Bladder microvascular endothelial cell (primary cell): ENCODE data around the gene ZNF610. TPM values are rescaled to one million over a fixed set of nuclear protein-coding genes. Genes with fewer than 3 reads are reported as not detected.

Experiments
- total RNA-seq: library from RNA; depleted of rRNA; stranded (reverse); fragments of >200 nt; gene quantifications from 2 replicates; pipeline ENCODE4 v1.2.3, GENCODE V29; 2014

ZNF610 gene
- total RNA-seq: 1.3 and 3.2 TPM in 2 replicates

DNA sequence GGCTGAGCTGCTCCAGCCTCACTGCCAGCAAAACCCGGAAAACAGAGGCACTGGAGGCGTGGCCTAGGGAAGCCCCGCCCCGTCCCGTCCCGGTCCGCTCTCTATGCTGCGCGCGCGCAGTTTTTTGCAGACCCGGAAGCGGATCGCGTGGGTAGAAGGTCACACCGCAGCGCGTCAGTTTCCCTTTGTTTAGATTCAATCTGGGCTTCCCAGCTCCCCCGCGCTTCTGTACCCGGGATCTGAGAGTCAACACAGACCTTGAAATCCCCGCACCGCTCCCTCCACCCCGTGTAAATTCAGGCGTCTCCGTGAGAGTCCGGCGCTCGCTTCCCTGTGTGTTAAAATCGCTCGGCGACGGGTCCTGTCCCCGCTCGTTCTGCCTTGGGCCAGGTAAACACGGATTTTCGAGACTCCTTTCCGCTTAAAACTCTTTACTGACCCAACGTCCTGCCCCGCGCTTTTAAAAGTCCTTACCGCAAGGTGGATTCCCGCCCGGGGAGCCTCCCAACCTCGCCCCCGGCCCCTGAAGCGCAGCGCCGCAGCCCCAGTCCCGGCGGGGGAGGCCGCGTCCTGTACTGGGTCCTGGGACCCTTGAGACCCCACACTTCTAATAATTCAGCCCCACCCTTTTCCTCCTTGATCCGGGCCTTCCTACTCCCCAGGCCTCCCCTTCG is at the start of gene ZNF610:
Gene ZNF610, plus strand, starts transcription at position 127 of the 674 bp plus-strand sequence. CDS start 12,930 bp downstream, outside the sequence.

DNA sequence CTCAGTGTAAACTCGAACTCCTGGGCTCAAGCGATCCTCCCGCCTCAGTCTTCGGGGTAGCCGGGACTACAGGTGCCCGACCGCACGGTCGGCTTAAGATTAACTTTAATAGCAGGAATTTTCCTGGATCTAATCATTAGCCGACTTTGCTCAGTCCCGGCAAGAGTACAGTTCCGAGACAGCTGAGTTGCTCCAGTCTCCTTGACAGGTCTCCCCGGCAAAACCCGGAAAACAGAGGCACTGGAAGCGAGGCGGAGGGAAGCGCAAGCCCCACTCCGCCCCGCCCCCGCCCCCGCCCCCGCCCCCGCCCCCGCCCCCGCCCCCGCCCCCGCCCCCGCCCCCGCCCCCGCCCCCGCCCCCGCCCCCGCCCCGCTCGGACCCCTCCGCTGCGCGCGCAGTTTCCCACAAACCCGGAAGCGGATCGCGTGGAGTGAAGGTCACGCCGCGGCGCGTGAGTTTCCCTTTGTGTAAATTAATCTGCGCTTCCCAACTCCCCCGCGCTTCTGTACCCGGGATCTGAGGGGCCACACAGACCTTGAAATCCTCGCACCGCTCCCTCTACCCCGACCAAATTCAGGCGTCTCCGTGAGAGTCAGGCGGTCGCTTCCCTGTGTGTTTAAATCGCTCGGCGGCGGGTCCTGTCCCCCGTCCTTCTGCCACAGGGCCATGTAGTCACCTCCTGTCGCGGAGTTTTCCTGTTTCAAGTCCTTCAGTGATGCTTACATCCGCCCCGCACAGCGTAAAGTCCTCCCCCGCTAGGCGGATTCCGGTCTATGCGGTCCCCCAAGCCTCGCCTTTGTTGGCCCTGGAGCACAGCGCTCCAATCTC is 39.1 kb upstream of the ZNF610 start, which contains the start of gene ZNF480:
Gene ZNF480, plus strand, starts transcription at position 397 of the 828 bp plus-strand sequence. CDS start 3,244 bp downstream, outside the sequence.

DNA sequence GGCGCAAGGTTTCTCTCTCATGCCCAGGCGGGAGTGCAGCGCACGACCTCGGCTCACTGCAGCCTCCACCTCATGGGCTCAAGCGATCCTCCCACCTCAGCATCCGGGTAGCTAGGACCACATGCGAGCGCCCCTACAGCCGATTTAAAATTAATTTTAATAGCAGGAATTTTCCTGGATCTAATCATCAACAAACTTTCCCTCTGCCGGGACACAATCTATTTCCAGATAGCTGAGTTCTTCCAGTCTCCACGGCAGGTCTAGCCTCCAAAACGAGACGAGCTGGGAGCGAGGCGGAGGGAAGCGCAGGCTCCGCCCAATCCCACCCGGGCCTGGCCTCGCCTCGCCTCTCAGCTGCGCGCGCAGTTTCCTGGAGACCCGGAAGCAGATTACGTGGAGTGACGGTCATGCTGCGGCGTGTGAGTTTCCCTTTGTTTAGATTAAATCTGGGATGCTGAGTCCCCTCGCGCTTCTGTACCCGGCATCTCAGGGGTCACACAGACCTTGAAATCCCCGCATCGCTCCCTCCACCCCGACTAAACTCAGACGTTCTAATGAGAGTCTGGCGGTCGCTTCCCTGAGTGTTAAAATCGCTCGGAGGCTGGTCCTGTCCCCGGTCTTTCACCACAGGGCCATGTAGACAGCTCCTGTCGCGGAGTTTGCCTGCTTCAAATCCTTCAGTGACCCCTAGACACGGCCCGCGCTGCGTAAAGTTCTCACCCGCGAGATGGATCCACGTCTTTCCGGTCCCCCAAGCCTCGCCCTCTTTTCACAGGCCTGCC is 33.7 kb downstream of the ZNF610 start, which contains the start of gene ZNF880:
Gene ZNF880, plus strand, starts transcription at position 365 of the 782 bp plus-strand sequence. Its CDS starts 43 bp downstream, at position 408.

DNA sequence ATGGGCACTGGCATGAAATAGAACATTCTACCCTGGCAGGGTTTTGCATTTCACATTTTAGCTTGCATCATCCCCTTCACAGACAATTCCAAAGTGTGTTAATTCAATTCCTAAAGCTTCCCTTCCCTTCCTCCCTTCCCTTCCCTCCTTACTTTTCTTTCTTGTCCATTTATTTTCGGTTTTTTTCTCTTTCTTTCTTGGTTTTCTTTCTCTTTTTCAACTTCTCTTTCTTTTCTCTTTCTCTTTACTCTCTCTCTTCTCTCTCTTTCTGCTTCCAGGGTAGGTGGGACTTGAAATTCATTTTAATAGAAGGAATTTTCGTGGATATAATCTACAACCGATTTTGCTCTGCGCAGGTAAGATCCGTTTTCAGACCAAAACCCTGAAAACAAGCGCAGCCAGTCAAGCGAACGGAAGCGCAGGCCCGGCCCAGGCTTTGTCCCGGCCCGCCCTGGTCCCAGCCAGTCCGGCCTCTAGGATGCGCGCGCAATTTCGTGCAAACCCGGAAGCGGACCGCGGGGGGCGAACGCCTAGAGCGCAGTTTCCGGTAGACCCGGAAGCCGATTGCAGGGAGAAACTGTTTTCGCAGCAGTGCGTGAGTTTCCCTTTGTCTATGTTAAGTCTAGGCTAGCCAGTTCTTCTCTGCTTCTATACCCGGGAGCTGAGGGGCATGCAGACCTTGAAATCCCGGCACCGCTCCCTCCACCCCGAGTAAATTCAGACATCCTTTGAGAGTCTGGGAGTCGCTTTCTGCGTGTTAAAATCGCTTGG is 61.5 kb downstream of the ZNF610 start, which contains the start of gene ZNF528:
Gene ZNF528, plus strand, starts transcription at position 540 of the 771 bp plus-strand sequence. CDS start 4,165 bp downstream, outside the sequence.

Other genes starting within 250 kb of the ZNF610 start
- 9.4 and 20.1 TPM in 2 replicates for gene ZNF841, start 240.5 kb upstream of the ZNF610 start, total RNA-seq
- 4.7 and 13.0 TPM in 2 replicates for gene ZNF616, start 196.3 kb upstream of the ZNF610 start, total RNA-seq
- 5.3 and 11.7 TPM in 2 replicates for gene ZNF836, start 164.6 kb upstream of the ZNF610 start, total RNA-seq
- 79.8 and 217 TPM in 2 replicates for gene PPP2R1A, start 146.2 kb upstream of the ZNF610 start, total RNA-seq
- 4.9 and 16.7 TPM in 2 replicates for gene ZNF766, start 66.7 kb upstream of the ZNF610 start, total RNA-seq
- gene ZNF480, start 39.1 kb upstream of the ZNF610 start, total RNA-seq: 4.9 and 6.7 TPM in 2 replicates
- 10.5 and 14.8 TPM in 2 replicates for gene ZNF880, start 33.7 kb downstream of the ZNF610 start, total RNA-seq
- 5.5 and 14.9 TPM in 2 replicates for gene ZNF528, start 61.6 kb downstream of the ZNF610 start, total RNA-seq
- gene ZNF534, start 92.9 kb downstream of the ZNF610 start, total RNA-seq: 0.06 TPM in 1 of 2 replicates, not detected in the other
- 1.3 and 3.9 TPM in 2 replicates for gene ZNF578, start 117.3 kb downstream of the ZNF610 start, total RNA-seq
- gene ZNF808, start 191.4 kb downstream of the ZNF610 start, total RNA-seq: 10.4 and 26.4 TPM in 2 replicates
- gene ZNF701, start 234.0 kb downstream of the ZNF610 start, total RNA-seq: 11.2 and 17.4 TPM in 2 replicates